GM13977 (cell line): ENCODE data around the gene ZSWIM1.

ENCODE experiments used
- DNase-seq: peaks from one replicate; pipeline ENCODE4 v3.0.0; 2012; ENCODE audit warnings: low spot score
- in situ Hi-C: fragments of 300-500 bp; cut with MboI; formaldehyde crosslinking; loops from one replicate; pipeline ENCODE4 v1.12.0; 2022; ENCODE audit warnings: low sequenced_read_pairs, low pct_unique_long_range_greater_than_20kb, mixed read lengths, inconsistent platforms; ENCODE audit not compliant: unreplicated experiment
- TF ChIP-seq, protein P1 (sequence below): IDR thresholded peaks from 2 replicates; pipeline ENCODE4 v1.5.1; 2012; ENCODE audit warnings: mild to moderate bottlenecking, control low read depth; ENCODE audit not compliant: insufficient read depth; ENCODE audit errors: extremely low read depth, missing control alignments

Gene ZSWIM1

DNA sequence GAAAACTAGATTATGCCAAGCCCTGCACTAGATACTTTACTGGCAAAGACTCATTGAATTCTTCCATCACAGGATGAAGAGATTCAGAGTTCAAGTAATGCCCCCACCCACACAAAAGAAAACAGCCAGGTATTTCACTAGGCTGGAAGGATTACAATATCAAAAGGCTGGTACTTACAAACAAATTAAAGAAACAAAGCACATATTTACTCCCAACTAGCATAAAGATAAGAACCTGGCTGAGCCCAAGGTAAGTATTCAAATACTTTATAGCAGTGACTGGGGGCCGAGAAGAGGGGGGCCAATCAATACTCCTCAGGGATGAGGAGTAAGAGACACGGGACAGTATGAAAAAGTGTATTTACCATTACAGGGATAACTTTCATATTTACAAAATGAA lies 27.5 kb upstream of the ZSWIM1 start:
- DNase-seq = no peak
- TF ChIP-seq, protein P1, sequence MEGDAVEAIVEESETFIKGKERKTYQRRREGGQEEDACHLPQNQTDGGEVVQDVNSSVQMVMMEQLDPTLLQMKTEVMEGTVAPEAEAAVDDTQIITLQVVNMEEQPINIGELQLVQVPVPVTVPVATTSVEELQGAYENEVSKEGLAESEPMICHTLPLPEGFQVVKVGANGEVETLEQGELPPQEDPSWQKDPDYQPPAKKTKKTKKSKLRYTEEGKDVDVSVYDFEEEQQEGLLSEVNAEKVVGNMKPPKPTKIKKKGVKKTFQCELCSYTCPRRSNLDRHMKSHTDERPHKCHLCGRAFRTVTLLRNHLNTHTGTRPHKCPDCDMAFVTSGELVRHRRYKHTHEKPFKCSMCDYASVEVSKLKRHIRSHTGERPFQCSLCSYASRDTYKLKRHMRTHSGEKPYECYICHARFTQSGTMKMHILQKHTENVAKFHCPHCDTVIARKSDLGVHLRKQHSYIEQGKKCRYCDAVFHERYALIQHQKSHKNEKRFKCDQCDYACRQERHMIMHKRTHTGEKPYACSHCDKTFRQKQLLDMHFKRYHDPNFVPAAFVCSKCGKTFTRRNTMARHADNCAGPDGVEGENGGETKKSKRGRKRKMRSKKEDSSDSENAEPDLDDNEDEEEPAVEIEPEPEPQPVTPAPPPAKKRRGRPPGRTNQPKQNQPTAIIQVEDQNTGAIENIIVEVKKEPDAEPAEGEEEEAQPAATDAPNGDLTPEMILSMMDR = no peak
- in situ Hi-C loops = no loop called here

DNA sequence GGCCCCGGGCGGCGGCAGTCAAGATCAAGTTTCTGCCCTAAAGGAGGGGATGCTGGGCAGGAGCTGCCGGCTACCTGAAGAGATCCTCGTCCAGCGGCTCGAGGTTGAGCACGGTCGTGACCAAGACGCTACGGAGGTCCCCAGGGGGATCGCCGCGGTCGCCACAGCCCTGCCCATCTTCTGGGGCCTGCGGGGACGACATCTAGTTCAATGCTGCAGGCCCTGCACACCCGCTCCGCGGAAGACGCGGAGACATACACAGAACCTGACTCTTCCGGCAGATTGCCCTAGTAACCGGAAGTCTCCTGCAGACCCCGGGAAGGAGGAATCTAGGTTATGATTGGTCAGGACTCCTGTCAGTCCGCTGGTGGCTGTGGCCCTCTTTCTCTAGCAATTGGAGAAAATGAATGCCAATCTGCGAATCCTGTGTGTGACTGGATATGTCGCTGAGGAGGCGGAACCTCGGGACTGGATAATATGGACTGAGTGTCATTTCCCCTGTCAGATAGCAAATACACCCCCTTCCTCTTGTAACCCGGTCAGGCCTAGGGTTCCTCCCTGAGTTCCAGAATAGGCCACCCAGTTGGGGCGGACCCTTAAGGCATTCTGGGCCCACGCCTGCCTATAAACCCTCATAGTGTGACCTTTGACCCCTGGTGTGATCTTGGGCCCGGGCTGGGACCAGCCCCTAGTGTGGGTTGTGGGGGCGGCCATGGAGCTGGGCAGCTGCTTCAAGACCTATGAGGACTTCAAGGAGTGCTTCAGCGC lies 23.7 kb upstream of the ZSWIM1 start, which contains the start of the genes ACOT8 and ZSWIM3:
Gene ACOT8 (minus strand): TSS at position 279 of the 768 bp plus-strand sequence. CDS start 77 bp downstream, at position 202.
Gene ZSWIM3 (plus strand): TSS at position 501 of the 768 bp plus-strand sequence. CDS start 212 bp downstream, at position 713.
- TF ChIP-seq, protein P1 = no peak
- in situ Hi-C loops = no loop called here
- DNase-seq = peak; percentile 98

DNA sequence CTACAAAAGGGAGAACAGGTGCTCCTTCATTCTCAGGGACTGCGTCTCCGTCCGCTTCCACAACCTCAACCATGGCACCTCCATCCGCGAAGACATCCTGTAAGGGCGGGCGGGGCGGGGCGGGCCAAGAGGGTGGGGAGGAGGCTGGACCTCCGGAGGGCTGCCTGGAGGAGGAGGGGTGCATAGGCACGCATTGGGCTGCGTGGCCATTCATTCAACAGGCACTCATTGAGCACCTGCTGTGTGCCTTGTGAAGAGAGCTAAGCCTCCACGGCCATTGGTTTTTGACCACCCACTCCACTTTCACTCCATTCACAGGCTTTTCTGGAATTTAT lies 23.2 kb upstream of the ZSWIM1 start:
- peak; percentile 73 for DNase-seq
- in situ Hi-C loops = no loop called here
- TF ChIP-seq, protein P1 = no peak

DNA sequence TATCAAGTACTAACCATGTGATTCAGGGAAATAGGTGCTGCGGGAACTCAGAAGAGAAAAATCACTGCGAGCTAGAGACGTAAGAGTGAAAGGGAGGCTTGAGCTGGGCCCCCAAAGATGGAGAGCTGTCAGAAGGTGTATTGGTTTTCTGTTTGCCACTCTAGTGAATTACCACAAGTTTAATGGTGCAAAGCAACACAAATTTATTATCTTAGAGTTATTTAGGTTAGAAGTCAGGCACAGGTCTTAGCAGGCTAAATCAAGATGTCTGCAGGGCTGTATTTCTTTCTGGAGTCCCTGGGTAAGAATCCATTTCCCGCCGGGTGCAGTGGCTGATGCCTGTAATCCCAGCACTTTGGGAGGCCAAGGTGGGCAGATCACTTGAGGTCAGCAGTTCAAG lies 21.1 kb upstream of the ZSWIM1 start:
- DNase-seq = no peak
- in situ Hi-C loops = no loop called here
- TF ChIP-seq, protein P1 = no peak

DNA sequence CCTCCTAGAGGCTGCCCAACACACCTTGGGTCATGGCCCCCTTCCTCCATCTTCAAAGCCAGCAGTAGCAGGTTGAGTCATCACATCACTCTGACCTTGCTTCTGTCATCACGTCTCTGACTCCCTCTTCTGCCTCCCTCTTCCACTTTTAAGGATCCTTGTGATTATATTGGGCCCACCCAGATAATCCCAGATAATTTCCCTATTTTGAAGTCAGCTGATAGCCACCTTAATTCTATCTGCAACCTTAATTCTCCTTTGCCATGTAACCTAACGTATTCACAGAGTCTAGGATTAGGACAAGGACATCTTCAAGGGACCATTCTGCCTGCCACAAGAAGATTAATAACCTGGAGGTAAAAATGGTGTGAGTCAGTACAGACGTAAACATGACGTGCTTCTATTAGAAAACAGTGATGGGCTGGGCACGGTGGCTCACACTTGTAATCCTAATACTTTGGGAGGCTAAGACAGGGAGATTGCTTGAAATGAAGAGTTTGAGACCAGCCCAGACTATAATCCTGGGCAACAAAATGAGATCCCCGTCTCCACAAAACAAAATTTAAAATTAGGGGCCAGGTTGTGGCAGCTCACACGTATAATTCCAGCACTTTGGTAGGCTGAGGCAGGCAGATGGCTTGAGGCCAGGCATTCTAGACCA lies 20.3 kb upstream of the ZSWIM1 start:
- in situ Hi-C loops = no loop called here
- TF ChIP-seq, protein P1 = no peak
- no peak for DNase-seq

DNA sequence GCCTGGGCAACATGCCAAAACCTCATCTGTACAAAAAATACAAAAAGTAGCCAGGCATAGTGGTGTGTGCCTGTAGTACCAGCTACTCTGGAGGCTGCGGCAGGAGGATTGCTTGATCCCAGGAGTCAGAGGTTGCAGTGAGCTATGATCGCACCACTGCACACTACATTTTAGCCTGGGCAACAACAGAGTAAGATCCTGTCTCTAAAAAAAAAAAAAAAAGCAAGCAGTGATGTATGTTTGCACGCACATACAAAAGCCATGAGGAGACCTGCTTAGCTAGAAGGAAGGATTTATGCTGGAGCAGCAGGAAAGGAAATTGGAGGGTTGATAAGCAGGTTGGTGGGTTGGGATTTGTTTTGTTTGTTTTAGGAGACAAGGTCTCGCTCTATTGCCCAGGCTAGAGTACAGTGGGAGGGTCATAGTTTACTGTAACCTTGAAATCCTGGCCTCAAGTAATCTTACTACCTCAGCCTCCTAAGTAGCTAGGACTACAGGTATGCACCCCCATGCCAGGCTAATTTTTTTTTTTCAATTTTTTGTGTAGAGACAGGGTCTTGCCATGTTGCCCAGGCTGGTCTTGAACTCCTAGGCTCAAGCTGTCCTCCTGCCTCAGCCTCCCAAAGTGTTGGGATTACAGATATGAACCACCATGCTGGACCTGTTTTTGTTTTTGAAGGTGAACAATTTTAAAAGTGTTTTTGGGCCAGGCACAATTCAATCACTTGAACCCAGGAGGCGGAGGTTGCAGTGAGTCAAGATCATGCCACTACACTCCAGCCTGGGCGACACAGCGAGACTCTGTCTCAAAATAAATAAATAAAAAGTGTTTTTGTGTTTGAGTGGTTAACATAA lies 19.6 kb upstream of the ZSWIM1 start:
- DNase-seq = no peak
- in situ Hi-C loops = no loop called here
- TF ChIP-seq, protein P1 = no peak
